Suppressor macrophage (primary cell): Measurements from ENCODE around the gene WDR19.
A peak's percentile ranks its signal among the peaks of the same experiment; 100 is the strongest.

Source experiments
- DNase-seq, 4 experiments: peaks; one replicate each; pipeline ENCODE4 v3.0.0-alpha.2; 2020 to 2022

The WDR19 gene

GRCh38 chr4:39303871-39304270 lies 121.5 kb downstream of the WDR19 start:
- DNase-seq = no peak

- no peak for DNase-seq
Observed at GRCh38 chr4:39304651-39305050, 122.3 kb downstream of the WDR19 start.

DNA sequence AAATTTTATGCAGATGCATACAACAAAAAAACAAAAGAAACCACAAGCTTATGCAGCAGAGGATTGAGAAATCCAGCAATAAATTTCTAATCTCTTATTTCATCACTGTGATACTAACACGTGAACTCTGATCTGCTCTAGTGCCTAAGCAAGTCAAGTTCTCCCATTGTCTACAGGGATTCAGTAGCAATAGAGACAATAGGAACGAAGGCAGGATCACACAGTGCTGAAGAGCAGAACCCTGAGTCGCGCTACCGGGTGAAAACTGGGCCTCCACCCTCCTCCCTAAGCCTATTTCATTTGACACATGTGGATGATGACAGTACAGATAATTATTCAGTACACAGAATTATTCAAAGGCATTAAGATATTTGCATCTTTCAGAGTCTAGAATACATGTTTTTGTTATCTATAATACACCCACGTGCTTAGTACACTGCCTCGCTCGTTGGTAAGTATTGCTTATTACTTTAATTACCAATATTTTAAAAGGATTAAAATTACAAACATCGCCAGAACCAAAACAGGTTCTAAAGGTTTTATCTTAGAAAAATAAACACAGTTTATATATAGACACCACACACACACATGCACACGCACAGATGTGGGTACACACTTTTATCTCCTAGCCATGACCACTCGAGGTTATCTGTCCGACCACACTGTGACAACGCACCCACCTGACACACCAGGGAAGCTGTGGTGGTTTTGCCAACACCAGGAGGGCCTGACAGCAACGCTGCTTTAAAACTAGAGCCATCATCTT lies 123.8 kb downstream of the WDR19 start:
- no peak for DNase-seq

DNA sequence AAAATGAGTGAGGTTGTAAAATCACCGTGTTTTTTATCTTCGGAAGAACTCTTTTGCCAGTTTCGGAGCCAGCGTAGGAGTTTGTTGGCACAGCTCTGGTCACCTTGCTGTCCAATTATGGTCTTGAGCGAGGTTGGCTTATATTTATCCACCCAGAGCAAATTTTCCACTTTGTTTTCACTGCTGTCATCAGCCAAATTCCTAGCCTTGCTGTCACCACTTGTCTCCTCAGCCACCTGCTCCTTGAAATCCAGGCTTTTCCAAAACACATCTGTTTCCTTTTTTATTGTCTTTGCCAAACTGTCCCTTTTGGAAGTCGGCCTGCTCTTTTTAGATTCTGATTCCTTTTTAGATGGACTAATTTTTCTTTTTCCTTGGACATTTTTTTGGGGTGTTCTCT lies 126.3 kb downstream of the WDR19 start:
- DNase-seq = no peak

GRCh38 chr4:39312816-39313215 lies 130.5 kb downstream of the WDR19 start:
- DNase-seq = no peak

DNA sequence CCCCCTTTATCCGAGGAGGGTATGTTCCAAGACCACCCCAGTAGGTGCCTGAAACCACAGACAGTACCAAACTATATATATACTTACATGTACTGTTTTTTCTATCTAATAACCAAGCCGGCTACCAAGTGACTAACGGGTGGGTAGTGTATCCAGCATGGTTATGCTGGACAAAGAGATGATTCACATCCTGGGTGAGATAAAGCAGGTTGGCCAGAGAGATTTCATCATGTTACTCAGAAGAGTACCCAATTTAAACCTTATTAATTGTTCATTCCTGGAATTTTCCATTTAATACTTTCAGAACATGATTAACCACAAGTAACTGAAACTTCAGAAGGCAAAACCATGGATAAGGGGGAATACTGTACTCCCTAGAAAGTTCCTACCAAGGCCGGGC lies 137.3 kb downstream of the WDR19 start:
- no peak for DNase-seq

DNA sequence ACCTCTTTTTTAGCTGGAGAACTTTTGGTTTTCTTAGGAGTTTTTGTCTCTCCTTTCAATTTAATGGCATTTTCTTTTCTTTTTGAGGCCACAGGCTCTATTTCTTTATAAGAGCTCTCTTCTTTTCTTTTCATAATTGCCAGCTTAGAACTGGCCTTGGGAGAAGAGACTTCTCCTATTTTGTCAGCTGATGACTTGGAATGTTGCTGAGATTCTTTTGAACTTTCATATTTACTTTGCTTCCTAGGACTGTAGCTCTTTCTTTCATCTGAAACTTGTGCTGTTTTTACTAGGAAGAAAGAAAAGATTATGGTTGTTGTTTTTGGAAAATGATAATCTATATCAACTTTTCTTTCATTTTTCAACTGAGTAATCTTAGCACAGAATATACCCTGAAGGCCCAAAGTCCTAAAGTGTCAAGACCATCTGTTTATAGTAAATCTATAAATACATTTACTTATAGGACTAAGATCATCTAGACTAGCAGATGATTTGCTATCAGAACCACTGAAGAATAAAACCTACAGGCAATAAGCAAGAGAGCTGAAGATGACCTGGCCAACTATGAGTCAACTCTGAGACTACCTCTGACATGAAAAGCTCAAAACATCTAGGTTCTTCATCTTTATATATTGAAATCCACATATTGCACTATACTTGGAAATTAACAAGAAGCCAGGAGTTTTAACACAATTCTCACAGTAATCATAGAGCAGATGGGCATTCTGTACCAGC lies 138.2 kb downstream of the WDR19 start:
- DNase-seq = no peak

DNA sequence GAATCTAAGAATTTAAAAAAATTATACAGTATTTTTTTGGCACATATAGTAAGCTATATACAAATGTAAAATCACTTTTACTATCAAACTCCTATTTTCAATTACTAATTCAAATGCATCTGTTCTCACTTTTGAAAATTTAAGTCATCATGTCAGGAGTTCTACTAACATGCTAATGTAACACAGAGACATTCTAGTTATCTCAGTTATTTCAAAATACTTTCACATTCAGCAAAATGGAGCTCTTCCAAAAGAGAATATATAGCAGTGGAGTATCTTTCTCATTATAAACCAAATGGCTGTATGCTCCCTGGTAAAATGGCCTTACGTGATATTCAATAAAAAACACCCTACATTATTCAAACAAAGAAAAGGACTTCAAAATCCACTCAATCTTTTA lies 141.5 kb downstream of the WDR19 start:
- no peak for DNase-seq

DNA sequence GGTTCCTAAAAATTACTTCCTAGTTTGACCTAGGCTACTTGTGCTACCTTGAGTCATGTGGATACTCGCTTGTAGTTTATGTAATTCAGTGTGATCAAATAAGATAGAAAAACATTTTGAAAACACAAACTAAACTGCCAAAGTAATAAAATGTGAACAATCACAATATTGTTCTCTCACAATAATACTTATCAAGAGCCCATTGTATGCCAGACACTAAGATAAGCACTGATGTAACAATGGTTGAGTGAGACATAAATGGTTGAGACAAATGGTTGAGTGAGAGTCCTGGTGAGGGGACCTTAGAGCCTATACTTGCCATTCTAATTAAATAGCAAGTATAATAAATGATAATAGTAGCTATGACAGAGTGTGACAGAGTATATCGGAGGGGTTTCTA lies 142.1 kb downstream of the WDR19 start:
- DNase-seq = no peak

DNA sequence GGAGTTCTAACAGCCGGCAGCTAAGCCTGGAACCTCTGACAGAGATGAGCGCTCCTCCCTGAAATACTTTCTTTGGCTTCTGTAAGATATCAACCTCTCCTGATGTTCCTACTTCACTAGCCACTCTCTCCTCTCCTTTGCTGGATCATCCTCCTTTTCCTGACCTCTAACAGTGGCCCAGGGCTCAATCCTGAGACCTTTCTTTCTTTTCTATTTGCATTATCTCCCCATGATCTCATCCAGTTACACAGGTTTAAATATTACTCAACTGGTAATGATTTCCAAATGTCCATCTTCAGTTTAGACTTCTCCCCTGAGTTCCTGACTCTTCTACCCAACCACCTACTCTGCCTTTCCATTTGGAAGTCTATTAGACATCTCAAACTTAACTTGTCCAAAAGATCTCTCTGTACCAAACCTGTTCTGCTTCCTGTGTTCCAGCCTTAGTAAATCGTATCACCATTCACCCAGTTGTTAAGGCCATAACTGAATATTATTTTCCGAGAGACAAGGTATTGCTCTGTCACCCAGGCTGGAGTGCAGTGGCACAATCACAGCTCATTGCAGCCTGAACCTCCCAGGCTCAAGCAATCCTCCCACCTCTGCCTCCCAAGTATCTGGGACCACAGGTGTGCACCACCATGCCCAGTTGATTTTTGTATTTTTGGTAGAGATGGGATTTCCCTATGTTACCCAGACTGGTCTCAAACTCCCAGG lies 142.7 kb downstream of the WDR19 start:
- no peak for DNase-seq

GRCh38 chr4:39326468-39326977 lies 144.2 kb downstream of the WDR19 start:
- DNase-seq = no peak

GRCh38 chr4:39330353-39330752 lies 148.0 kb downstream of the WDR19 start:
- no peak for DNase-seq

DNA sequence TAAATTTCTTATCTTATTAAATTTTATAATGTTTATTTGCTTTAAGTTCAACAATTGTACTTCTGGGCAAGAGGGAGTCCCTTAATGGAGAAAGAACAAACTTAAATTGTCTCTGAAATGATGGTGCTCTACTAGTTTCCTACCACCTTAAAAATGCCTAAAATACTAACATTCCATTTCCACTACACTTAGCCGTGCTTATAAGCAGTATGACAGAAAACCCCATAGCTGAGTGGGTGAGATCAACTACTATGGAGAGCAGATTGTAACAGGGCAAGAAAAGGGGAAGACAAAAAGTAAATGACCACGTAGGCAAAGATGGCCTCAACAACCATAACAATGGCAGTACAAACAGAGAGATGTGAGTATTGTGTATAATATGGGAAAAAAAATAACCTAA lies 148.9 kb downstream of the WDR19 start:
- peak in 2 of 4 experiments; percentile 16 to 25 for DNase-seq
